ENCODE measurements around the gene MNAT1.

The MNAT1 gene

DNA sequence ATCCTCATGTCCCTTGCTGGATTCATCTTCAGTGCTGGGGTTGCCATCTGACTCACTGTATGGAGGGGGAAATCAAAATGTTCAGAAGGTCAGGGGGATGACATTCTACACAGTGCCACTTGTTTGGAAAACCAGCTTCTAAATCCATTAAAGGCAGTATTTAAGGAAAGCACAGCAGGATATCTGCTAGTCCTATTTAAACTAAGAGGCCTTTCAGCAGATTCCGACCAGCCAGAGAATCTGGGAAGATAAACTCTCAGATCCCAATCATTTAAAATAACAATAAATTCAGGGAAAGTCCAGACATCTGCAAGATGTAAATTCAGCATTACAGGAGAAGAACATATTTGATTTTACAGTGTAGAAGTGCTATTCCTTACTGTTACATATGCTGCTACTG lies 14.2 kb upstream of the MNAT1 start:
- Histone ChIP-seq H4K91ac (ENCODE audit: low read depth, low read length) (no peak overlapping the region), H2BK5ac (ENCODE audit: low read depth, low read length, poor library complexity) (no peak overlapping the region), H2BK12ac (ENCODE audit: low read length) (no peak overlapping the region), H3K79me1 (ENCODE audit: low read length) (peaks cover 18% of the 10 kb centered on the region), H3K9me3 (ENCODE audit: insufficient read depth, low read depth, low read length) (no peaks in the 10 kb centered on the region), H4K8ac (ENCODE audit: low read depth, low read length) (no peak overlapping the region), H3K4me1 (ENCODE audit: control insufficient read depth in 1 of 2, insufficient read depth in 2 of 2, low read length in 2 of 2) (peaks cover 5% of the 10 kb centered on the region in 2 experiments), H3K18ac (ENCODE audit: low read length) (no peak overlapping the region), H3K36me3 (ENCODE audit: control insufficient read depth in 1 of 2, insufficient read depth in 2 of 2, low read length in 2 of 2) (peaks cover 7 to 12% of the 10 kb centered on the region in 2 experiments), H3K23ac (ENCODE audit: low read length) (no peak overlapping the region), H2AK5ac (ENCODE audit: low read length) (no peak overlapping the region), H3K4me2 (ENCODE audit: low read length) (no peak overlapping the region), H2AFZ (ENCODE audit: insufficient read depth, low read length, poor library complexity) (no peak overlapping the region), H4K12ac (ENCODE audit: low read depth, low read length) (no peak overlapping the region), H3K14ac (ENCODE audit: low read length) (no peak overlapping the region), H3K4me3 (ENCODE audit: low read depth, low read length) (no peak overlapping the region), H3K27me3 (ENCODE audit: insufficient read depth, low read length) (no peaks in the 10 kb centered on the region), H3K4ac (ENCODE audit: low read depth, low read length) (no peak overlapping the region), H2BK120ac (ENCODE audit: insufficient read depth, low read length, poor library complexity) (no peak overlapping the region), H3K27ac (ENCODE audit: low read depth, low read length) (no peak overlapping the region), H3K9ac (ENCODE audit: low read length) (no peak overlapping the region), H3K79me2 (ENCODE audit: control insufficient read depth, insufficient read depth, low read length, poor library complexity) (peaks cover 18% of the 10 kb centered on the region)
- DNase-seq: no peak
- WGBS (ENCODE audit: extremely low coverage, insufficient coverage, insufficient read length): no CpG with 5 or more reads among the region's 1 CpG

DNA sequence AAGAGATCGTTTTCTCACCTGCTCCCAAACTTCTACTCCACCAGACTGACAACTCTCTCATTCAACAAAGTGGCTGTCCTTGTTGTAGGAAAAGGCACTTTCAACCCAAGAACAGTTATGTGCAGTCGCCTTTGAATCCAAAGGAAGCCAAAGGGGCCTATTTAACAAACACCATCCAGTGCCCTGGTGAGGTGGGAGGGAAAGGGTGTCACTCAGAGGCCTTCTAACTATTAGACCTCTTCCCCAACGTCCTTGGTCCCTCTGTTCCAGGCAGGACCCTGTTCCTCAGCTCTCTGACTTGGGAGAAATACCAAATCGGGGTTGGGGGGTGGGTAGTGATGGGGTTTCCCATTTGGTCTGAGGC lies 13.6 kb upstream of the MNAT1 start:
- Histone ChIP-seq H2BK12ac (ENCODE audit: low read length) (no peak overlapping the region), H3K4me3 (ENCODE audit: low read depth, low read length) (peak overlapping the region; percentile 86), H3K4ac (ENCODE audit: low read depth, low read length) (no peak overlapping the region), H2AK5ac (ENCODE audit: low read length) (no peak overlapping the region), H3K79me2 (ENCODE audit: control insufficient read depth, insufficient read depth, low read length, poor library complexity) (peaks cover 18% of the 10 kb centered on the region), H3K23ac (ENCODE audit: low read length) (no peak overlapping the region), H3K4me2 (ENCODE audit: low read length) (peak overlapping the region; percentile 100), H2BK120ac (ENCODE audit: insufficient read depth, low read length, poor library complexity) (no peak overlapping the region), H3K18ac (ENCODE audit: low read length) (no peak overlapping the region), H3K27ac (ENCODE audit: low read depth, low read length) (no peak overlapping the region), H3K4me1 (ENCODE audit: control insufficient read depth in 1 of 2, insufficient read depth in 2 of 2, low read length in 2 of 2) (peaks cover 5% of the 10 kb centered on the region in 2 experiments), H3K36me3 (ENCODE audit: control insufficient read depth in 1 of 2, insufficient read depth in 2 of 2, low read length in 2 of 2) (peaks cover 7 to 12% of the 10 kb centered on the region in 2 experiments), H3K79me1 (ENCODE audit: low read length) (peaks cover 18% of the 10 kb centered on the region), H3K9me3 (ENCODE audit: insufficient read depth, low read depth, low read length) (no peaks in the 10 kb centered on the region), H4K8ac (ENCODE audit: low read depth, low read length) (no peak overlapping the region), H3K14ac (ENCODE audit: low read length) (no peak overlapping the region), H4K91ac (ENCODE audit: low read depth, low read length) (no peak overlapping the region), H4K12ac (ENCODE audit: low read depth, low read length) (no peak overlapping the region), H3K27me3 (ENCODE audit: insufficient read depth, low read length) (no peaks in the 10 kb centered on the region), H3K9ac (ENCODE audit: low read length) (peak overlapping the region; percentile 3), H2AFZ (ENCODE audit: insufficient read depth, low read length, poor library complexity) (peak overlapping the region; percentile 44), H2BK5ac (ENCODE audit: low read depth, low read length, poor library complexity) (no peak overlapping the region)
- no peak for DNase-seq
- no CpG with 5 or more reads among the region's 4 CpGs for WGBS (ENCODE audit: extremely low coverage, insufficient coverage, insufficient read length)

DNA sequence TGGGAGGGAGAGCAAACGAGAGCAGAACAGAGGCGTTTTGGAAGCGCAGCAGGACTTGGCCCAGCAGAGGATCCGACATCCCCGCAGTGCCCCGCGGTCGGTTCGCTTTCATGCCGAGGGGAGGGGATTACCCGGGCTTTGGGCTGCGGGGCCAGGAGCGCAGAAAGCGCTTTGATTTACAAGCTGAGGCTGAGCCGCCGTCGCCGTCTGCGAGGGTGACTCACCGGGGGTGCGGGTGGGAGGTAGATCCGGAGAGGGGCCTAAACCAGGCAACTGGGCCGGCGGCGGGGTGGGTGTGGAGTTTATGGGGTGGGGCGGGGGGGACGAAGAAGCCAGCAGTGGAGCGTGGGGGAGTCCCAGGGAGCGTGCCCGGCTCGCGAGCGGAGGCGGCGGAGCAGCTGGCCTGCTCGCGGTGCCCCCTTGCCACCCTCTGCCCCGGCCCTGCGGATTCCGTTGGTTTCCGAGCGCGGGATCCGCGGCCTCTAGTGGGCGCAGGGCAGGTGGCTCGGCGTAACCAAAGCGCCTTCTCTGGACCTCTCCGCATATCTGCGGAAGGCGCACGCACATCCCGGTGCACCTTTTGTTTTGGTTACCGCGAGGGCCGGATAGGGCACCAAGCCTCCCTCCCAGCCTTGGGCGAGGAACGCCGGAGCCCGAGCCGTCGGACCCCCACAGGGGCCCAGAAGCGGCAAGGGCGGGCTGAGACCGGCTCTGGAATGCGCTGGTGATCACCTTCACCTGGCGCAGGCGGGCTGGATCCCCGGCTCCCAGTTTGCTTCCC lies 13.0 kb upstream of the MNAT1 start:
- no peaks in the 10 kb centered on the region for H3K27me3 ChIP-seq (ENCODE audit: insufficient read depth, low read length)
- no peaks in the 10 kb centered on the region for H3K9me3 ChIP-seq (ENCODE audit: insufficient read depth, low read depth, low read length)
- peaks cover 7 to 12% of the 10 kb centered on the region in 2 experiments for H3K36me3 ChIP-seq (ENCODE audit: control insufficient read depth in 1 of 2, insufficient read depth in 2 of 2, low read length in 2 of 2)
- peaks cover 5% of the 10 kb centered on the region in 2 experiments for H3K4me1 ChIP-seq (ENCODE audit: control insufficient read depth in 1 of 2, insufficient read depth in 2 of 2, low read length in 2 of 2)
- WGBS (ENCODE audit: extremely low coverage, insufficient coverage, insufficient read length): no CpG with 5 or more reads among the region's 70 CpGs
- peak overlapping the region; percentile 12 for H3K18ac ChIP-seq (ENCODE audit: low read length)
- peak overlapping the region; percentile 4 for H4K91ac ChIP-seq (ENCODE audit: low read depth, low read length)
- no peak overlapping the region for H3K14ac ChIP-seq (ENCODE audit: low read length)
- peak; percentile 36 to 51 for DNase-seq
- H3K4me3 ChIP-seq (ENCODE audit: low read depth, low read length): peak overlapping the region; percentile 86
- H3K27ac ChIP-seq (ENCODE audit: low read depth, low read length): peak overlapping the region; percentile 89
- no peak overlapping the region for H2BK5ac ChIP-seq (ENCODE audit: low read depth, low read length, poor library complexity)
- H3K9ac ChIP-seq (ENCODE audit: low read length): peak overlapping the region; percentile 79
- H3K4me2 ChIP-seq (ENCODE audit: low read length): peak overlapping the region; percentile 100
- H3K79me2 ChIP-seq (ENCODE audit: control insufficient read depth, insufficient read depth, low read length, poor library complexity): peaks cover 18% of the 10 kb centered on the region
- no peak overlapping the region for H2BK120ac ChIP-seq (ENCODE audit: insufficient read depth, low read length, poor library complexity)
- no peak overlapping the region for H3K23ac ChIP-seq (ENCODE audit: low read length)
- peak overlapping the region; percentile 1 for H3K4ac ChIP-seq (ENCODE audit: low read depth, low read length)
- no peak overlapping the region for H2AK5ac ChIP-seq (ENCODE audit: low read length)
- peak overlapping the region; percentile 77 for H2AFZ ChIP-seq (ENCODE audit: insufficient read depth, low read length, poor library complexity)
- no peak overlapping the region for H4K12ac ChIP-seq (ENCODE audit: low read depth, low read length)
- peaks cover 18% of the 10 kb centered on the region for H3K79me1 ChIP-seq (ENCODE audit: low read length)
- H2BK12ac ChIP-seq (ENCODE audit: low read length): no peak overlapping the region
- H4K8ac ChIP-seq (ENCODE audit: low read depth, low read length): no peak overlapping the region

DNA sequence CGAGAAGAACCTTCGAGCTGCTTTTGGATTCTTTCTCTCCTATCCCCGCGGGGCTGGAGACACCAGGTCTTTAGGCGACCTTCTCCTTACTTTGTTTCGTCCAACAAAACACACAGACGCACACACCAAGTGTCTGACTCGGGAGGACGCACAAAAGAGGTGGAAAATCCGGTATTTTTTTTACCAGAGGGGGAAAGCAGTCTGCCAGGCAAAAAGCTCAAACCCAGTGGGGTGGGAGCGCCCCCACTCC lies 12.5 kb upstream of the MNAT1 start:
- H3K36me3 ChIP-seq (ENCODE audit: control insufficient read depth in 1 of 2, insufficient read depth in 2 of 2, low read length in 2 of 2): peaks cover 7 to 12% of the 10 kb centered on the region in 2 experiments
- H3K79me1 ChIP-seq (ENCODE audit: low read length): peaks cover 18% of the 10 kb centered on the region
- H3K9ac ChIP-seq (ENCODE audit: low read length): peak overlapping the region; percentile 79
- DNase-seq: no peak
- H3K4ac ChIP-seq (ENCODE audit: low read depth, low read length): peak overlapping the region; percentile 1
- H3K18ac ChIP-seq (ENCODE audit: low read length): peak overlapping the region; percentile 53
- H3K9me3 ChIP-seq (ENCODE audit: insufficient read depth, low read depth, low read length): no peaks in the 10 kb centered on the region
- H4K91ac ChIP-seq (ENCODE audit: low read depth, low read length): peak overlapping the region; percentile 70
- peak overlapping the region; percentile 89 for H3K27ac ChIP-seq (ENCODE audit: low read depth, low read length)
- H3K79me2 ChIP-seq (ENCODE audit: control insufficient read depth, insufficient read depth, low read length, poor library complexity): peaks cover 18% of the 10 kb centered on the region
- H4K12ac ChIP-seq (ENCODE audit: low read depth, low read length): no peak overlapping the region
- peaks cover 5% of the 10 kb centered on the region in 2 experiments for H3K4me1 ChIP-seq (ENCODE audit: control insufficient read depth in 1 of 2, insufficient read depth in 2 of 2, low read length in 2 of 2)
- no peak overlapping the region for H2BK12ac ChIP-seq (ENCODE audit: low read length)
- peak overlapping the region; percentile 100 for H3K4me2 ChIP-seq (ENCODE audit: low read length)
- H3K14ac ChIP-seq (ENCODE audit: low read length): peak overlapping the region; percentile 26
- H3K27me3 ChIP-seq (ENCODE audit: insufficient read depth, low read length): no peaks in the 10 kb centered on the region
- H4K8ac ChIP-seq (ENCODE audit: low read depth, low read length): no peak overlapping the region
- H2BK5ac ChIP-seq (ENCODE audit: low read depth, low read length, poor library complexity): no peak overlapping the region
- peak overlapping the region; percentile 86 for H3K4me3 ChIP-seq (ENCODE audit: low read depth, low read length)
- no peak overlapping the region for H2AK5ac ChIP-seq (ENCODE audit: low read length)
- WGBS (ENCODE audit: extremely low coverage, insufficient coverage, insufficient read length): no CpG with 5 or more reads among the region's 11 CpGs
- H2AFZ ChIP-seq (ENCODE audit: insufficient read depth, low read length, poor library complexity): peak overlapping the region; percentile 26
- H2BK120ac ChIP-seq (ENCODE audit: insufficient read depth, low read length, poor library complexity): no peak overlapping the region
- no peak overlapping the region for H3K23ac ChIP-seq (ENCODE audit: low read length)
